NCI-H1092 (cell line): ENCODE data around the gene PBX2.
"Not testable (repeated sequence)": the region's sequence is repeated elsewhere in the genome, so short reads cannot be mapped to it uniquely, and the experiment has no call there.

ENCODE experiments used
- DNase-seq: peaks from one replicate; lab custom pipeline; 2025; lab: John Stamatoyannopoulos, UW

PBX2 gene, protein sequence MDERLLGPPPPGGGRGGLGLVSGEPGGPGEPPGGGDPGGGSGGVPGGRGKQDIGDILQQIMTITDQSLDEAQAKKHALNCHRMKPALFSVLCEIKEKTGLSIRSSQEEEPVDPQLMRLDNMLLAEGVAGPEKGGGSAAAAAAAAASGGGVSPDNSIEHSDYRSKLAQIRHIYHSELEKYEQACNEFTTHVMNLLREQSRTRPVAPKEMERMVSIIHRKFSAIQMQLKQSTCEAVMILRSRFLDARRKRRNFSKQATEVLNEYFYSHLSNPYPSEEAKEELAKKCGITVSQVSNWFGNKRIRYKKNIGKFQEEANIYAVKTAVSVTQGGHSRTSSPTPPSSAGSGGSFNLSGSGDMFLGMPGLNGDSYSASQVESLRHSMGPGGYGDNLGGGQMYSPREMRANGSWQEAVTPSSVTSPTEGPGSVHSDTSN

DNA sequence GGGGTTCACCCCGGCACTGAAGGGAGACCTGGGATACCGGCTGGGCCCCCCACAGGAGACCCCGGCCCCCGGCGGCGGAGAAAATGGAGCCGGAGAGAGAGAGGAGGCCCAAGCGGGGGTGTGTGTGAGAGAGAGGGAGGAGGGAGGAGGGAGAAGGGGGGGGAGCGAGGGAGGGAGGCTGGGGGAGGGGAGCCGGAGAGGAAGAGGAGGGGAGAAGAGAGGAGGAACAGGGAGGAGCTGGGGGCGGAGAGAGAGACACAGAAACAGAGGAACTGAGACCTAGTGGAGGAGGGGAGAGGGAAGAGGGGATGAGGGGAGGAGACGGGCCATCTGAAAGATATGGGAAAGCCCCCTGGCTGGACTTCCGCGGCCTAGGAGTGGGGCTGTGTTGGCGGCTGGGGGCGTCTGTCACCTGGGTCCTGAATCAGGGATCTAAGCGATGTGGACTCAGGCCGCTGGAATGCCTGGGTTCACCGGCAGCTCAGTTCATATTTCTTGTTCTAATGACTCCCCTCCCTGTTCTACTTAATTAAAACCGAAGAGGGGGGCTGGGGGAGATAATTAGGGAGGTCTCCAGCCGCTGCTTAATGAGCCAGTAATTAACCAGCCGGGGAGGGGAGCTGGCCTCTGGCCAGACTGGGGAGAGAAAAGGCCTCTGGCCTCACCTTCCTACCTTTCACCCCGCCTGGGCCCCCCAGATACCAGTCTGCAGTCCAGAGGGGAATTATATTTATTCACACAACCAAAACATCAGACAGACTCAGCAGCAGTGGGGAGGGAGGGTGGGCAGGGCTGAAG lies at the start of gene PBX2:
PBX2 (minus strand) TSS at position 149 of the 798 bp plus-strand sequence. CDS start 287 bp downstream, outside the sequence.
- DNase-seq: peak; percentile 52

DNA sequence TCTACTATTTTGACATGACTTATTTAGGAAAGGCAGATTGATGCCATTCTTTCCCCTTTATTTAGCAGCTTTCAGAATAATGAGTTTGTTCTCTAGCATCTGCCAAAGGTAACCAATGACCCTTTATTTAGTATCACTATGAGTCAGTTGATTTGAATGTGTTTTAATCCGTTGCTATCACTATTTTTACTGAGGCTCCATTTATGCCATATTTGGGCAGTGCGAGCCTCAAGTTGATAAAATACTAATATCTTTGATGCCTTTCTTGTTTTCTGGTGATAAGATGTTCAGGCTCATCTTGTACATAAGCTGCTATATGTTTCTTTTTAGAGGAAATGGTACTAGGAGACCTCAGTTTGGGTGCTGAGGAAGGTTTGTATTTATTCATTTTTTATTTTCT lies 49.5 kb upstream of the PBX2 start:
- no peak for DNase-seq

DNA sequence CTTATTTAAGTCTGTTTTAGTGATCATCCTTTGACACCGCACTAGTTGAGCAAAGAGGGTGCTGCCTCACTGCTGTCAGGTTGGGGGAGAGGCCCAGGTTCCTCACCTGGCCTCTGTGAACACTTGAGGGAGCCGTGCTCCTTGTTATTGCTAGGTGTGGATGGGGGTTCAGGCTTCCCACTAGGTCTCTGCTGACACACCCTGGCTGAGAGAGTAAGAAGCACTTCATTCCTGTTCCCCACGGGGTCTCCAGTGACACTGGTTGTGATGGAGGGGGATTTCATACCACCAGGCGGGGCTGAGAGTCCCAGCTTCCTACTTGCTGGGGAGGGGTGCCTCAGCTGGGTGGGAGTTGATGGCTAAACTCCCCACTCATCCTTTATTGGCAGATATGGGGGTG lies 44.9 kb upstream of the PBX2 start:
- DNase-seq: no peak

DNA sequence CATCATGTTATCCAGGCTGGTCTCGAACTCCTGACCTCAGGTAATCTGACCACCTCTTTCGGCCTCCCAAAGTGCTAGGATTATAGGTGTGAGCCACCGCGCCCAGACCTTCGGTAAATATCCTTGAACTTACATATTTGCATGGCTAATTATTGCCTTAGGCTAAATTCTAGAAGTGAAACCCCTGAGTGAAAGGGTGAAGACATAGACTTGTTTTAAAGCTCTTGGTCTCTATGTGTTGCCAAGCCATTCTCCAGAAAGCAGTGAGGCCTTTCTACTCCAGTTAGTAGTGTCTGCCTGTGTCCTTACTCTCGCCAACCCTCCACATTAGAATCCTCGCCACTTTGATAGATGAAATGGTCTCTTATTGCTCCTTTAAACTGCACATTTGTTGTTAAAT lies 36.4 kb upstream of the PBX2 start:
- DNase-seq: no peak

DNA sequence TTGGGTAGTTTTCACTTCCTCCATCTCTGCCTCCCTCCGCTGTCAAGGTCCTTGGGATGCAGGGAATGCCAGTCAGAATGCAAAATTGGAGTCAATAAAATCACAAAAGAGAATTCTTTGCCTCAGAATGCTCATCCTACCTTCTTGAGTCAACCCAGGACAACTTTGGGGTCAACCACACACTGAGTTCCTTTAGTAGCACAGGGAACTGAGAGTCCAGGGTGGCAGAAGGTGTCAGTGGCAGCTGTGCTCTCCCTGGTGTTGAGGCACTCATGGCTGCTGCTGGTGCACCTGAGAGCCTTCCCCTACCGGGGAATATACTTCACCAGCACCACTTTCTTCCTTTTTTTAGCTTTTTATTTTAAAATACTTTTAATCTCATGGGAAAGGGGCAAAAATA lies 34.7 kb upstream of the PBX2 start:
- DNase-seq: no peak

DNA sequence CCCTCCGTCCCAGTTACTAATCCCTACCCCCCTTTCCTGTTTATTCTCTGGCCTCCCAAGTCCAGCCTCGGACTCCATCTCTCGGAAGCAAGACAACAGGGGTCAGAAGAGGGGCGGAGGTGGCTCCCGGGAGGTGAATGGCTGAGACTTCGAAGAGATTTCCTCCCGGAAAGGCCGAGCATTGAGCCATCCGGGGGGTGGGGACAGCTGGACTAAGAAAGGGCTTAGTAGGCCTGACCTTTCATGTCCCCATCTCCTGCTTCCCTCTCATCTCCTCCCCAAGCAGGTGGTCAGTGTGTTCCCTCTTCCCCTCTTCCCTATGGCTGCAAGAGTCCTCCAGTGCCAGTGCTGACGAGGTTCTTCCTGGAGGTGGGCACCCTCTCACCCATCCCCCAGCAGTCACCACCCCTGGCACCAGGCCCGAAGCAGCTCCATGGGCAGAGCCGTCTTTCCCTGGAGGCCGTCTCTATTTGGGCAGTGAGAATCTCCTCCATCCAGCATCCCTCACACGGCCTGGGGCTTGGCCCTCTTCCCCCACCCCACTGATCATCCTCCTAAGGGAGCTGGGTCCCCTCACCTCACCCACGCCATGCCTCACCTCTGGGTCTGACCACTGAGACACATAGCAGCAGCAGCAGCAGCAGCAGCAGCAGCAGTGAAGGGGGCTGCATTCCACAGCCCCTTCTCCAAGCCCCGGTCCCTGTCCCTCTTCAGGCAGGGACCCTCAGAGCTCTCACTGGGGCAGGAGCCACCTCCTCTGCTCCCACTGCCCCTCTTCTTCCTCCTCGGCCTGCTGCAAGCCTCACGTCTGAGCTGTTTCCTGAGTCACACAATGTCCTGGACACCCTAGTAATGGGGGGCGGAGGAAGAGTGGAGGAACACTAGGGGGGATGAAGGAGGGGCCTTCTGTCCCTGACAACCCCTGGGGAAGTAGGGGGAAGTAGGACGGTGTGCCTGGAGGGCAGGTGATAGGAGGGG lies 33.5 kb upstream of the PBX2 start, which contains the start of gene NOTCH4:
NOTCH4 (minus strand) TSS at position 810 of the 978 bp plus-strand sequence; CDS start at position 671, 139 bp downstream.
- no peak for DNase-seq

DNA sequence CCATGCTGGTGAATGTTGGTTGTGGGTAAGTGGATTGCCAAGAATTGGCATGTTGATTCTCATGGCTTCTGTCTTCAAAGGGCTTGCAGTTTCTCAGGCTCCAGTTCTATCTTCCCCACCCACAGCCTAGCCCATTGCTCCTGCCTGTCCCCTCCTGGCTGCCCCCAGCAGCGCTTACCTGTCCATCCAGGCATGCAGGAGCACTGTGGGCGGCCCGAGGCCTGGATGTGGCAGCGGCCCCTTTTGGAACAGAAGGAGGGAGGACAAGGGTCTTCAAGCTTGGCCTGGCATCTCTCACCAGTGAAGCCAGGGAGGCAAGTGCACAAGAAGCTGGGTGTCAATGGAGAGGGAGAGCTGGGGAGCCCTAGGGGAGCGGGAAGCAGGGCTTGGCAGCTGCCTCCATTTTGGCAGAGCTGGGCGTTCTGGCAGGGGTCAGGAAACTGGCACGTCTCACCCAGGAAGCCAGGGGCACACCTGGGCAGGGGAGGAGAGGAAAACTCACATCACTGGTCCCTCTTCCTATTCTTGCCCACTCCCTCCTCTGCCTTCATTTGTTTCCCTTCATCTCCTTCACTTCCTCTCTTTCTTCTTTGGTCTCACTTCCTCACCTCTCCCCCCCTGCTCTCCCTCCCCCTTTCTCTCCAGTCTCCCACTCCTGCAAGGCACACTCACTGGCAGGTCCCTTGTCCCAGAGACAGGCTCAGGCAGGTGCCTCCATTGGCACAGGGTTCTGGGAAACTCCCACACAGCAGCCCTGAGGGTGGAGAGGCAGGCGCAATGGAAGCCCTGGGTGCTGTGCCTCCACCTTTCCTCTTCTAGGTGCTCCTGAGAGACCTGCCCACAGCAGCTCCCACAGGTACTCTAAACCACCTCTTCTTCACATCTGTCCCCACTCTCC lies 32.6 kb upstream of the PBX2 start:
- DNase-seq: no peak

DNA sequence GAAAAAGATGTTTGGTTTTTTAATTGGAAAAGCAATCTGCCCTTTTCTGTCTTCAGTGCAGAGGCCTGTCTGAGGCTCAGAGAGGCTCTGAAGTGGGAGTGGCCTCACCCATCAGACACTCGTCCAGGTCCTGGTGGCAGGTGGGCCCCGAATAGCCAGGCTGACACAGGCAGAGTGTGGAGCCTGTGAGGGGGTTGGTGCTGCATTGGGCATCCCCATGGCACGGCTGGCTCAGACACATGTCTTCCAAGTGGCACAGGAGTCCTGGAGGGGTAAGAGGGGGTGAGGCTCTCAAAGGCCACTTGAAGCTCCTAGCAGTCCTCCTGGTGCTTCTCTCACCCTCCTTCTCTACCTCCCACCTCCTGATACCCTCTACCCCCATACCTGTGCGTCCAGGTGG lies 30.0 kb upstream of the PBX2 start:
- DNase-seq: no peak

DNA sequence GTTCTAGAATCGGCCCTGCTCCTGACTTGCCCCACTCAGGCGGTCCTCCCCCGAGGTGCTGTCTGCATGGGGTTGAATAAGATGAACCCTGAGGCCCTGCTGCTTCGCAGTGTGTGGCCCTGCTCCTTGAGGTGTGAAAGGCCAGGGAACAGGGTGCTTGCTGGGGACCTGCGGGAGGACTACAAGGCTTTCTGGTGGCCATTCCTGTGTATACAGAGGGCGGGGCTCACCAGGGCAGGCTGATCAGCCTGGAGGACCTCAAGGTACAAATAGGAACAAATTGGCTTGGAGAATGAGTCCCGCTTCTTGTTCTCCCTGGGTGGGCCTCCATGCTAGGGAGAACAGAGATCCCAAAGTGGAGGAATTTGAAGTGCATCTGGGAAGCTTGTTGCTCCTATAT lies 28.2 kb upstream of the PBX2 start:
- no peak for DNase-seq

DNA sequence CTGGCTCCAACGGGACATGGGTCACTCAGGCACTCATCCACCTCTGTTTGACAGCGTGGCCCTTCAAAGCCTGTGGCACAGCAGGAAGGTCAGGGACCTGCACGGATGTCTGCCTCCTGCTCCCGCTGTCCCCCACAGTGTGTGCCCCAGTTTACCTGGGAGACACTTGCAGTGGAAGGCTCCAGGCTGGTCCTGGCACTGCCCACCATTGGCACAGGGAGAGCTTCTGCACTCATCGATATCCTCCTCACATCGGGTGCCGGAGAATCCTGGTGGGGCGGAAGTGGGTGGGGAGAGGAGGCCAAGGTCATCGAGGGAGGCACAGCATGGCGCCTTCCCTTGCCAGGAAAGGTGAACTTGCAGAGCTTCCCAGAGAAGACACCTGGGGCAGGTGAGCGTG lies 27.0 kb upstream of the PBX2 start:
- no peak for DNase-seq

DNA sequence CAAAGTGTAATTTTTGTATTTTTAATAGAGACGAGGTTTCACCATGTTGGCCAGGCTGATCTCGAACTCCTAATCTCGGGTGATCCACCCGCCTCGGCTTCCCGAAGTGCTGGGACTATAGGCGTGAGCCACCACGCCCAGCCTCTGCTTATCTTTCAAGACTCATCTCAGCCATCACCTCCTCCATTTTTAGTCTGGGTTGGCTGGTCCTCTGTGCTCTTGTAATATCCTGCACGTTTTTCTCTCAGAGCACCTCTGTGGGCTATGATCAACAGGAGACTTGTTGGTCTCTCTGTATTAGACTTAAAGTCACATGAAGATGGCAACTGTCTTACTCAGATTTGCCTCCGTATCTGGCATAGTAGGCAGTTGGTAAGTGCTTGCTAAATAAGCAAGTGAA lies 26.3 kb upstream of the PBX2 start:
- no peak for DNase-seq

DNA sequence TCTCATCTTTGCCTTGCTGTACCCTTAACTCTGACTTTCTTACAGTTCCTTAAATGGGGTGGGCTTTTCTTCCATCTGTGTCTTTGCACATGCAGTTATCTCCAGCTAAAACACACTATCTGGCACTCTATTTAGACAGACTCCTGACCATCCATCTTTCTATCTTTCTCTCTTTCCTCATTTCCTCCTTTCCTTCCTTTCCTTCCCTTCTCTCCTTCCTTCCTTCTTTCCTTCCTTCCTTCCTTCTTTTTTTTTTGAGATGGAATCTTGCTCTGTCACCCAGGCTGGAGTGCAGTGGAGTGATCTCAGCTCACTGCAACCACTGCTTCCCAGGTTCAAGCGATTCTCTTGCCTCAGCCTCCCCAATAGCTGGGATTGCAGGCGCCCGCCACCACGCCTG lies 25.6 kb upstream of the PBX2 start:
- no peak for DNase-seq

DNA sequence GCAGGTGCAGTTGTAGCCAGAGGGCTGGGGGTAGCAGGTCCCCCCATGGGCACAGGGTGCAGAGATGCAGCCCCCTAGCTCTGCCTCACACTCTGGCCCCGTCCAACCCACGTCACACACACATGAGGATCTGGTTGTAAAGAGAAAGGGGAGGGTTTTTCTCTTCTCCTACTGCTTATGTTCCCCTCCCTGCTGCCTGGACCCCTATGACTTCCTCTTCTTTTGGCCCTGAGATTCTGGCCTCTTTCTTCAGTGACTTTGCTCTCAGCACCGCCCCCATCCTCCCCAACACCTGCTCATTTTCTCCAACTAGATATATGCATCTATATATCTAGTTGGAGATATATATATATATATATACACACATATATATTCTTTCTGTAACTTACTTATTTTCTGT lies 24.1 kb upstream of the PBX2 start:
- no peak for DNase-seq

DNA sequence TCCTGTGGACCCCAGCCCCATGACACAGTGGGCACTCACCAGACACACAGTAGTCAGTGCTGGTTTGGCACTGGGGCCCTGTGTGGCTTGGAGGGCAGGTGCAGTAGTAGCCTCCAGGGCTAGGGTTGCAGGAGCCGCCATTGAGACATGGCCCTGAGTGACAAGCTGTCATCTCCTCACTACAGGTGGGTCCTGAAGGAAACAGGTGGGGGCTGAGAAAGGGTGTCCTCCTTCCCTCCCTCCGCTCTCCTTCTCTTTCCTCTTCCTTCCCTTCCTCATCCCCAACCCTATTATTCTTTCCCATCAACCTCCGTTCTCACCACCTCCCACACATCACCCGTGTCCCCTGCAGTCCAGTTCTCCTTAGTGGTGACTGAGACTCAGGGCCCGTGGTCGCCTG lies 23.6 kb upstream of the PBX2 start:
- no peak for DNase-seq

DNA sequence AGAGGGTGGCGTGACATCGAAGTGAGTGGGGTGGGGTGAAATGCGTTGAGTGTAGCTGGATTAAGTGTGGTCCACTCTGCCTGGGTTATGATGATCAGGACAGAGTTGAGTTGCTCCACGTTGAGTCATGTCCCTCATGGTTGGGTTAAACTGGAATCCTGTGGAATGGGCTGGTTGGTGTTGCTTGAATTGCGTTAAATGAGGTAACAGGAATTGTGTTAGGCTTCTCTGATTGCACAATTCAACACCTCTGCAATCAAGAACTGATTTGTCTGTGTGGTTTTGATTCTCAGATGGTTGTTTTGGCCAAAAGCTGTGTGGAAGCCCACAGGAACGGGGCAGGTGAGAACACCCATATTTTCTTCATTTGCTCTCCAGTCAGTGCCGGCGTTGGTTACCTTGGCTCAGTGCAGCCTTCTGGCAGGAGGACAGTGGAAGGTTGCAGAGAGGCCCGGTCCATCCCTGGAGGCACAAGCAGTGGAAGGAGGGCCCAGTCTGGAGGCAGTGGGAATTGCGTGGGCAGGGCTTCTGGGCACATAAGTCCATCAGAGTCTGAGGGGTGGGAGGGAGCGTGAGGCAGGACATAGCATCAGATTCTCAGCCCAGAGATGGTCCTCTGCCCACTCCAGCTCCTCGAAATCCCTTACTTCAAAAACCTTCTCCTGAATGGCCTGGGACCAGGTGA lies 22.2 kb upstream of the PBX2 start:
- DNase-seq: no peak

DNA sequence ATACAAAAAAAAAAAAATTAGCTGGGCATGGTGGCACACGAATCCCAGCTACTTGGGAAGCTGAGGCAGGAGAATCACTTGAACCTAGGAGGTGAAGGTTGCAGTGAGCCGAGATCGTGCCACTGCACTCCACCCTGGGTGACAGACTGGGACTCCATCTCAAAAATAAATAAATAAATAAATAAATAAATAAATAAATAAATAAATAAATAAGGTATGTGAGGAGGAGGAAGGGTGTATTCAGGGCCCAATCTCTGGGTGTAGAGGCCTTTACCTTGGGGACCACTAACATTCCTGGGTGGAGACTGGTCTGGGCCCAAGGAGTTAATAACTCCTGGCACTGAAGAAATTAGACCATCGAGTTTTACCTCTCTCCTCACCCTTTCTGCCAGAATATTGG lies 21.4 kb upstream of the PBX2 start:
- not testable (repeated sequence) for DNase-seq

DNA sequence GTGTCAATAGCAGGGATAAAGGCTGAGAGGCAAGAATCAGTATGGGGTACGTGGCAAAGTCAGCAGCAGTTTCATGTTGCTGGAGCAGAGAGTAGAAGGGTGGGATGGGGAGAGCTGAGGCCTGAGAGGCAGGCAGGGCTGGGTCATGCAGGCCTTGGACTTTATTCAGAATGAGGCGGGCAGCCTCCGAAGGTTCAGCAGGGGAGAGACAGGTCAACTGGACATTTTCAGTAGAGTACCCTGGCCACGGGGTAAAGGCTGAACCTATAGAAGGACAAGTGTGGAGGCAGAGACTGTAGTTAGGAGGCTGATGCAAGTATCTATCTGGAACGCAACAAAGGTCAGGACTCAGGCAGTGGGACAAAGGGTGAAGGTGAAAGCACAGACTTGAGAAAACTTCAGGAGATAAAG lies 20.2 kb upstream of the PBX2 start:
- DNase-seq: no peak

DNA sequence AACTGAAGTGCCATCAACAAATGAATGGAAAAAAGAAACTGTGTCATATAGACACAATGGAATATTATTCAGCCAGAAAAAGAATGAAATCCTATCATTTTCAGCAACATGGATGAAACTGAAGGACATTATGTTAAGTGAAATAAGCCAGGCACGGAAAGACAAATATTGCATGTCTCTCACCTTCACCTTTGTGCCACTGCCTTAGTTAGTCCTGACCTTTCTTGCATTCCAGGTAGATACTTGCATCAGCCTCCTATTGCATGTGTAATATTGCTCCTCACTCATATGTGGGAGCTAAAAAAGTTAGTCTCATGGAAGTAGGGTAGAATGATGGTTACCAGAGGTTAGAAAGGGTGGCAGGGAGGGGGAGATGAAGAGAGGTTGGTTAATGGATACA lies 19.0 kb upstream of the PBX2 start:
- no peak for DNase-seq

DNA sequence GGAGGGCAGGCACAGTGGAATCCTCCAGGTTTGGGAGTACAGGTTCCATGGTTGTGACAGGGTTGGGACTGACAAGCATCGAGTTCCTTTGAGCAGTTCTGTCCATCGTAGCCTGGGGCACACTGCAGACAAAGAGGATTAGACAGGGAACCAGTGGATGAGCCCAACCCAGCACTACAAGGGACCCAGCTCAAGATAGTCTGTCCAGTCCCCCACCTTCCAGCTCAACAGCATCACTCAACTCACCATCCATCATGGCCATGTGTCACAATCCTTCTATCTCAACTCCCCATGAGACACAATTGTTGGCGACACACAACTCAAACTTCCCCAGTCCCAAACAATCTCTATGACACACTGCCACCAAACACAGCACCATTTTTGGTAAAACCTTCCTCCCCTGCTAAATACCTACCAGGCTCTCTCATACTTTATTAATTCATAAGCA lies 14.3 kb upstream of the PBX2 start:
- DNase-seq: no peak
